ENCODE measurements around the gene EPN2. TPM values are rescaled to one million over a fixed set of nuclear protein-coding genes. Genes with fewer than 3 reads are reported as not detected.

Gene EPN2
- total RNA-seq, 1 donor = 18.1 TPM

DNA sequence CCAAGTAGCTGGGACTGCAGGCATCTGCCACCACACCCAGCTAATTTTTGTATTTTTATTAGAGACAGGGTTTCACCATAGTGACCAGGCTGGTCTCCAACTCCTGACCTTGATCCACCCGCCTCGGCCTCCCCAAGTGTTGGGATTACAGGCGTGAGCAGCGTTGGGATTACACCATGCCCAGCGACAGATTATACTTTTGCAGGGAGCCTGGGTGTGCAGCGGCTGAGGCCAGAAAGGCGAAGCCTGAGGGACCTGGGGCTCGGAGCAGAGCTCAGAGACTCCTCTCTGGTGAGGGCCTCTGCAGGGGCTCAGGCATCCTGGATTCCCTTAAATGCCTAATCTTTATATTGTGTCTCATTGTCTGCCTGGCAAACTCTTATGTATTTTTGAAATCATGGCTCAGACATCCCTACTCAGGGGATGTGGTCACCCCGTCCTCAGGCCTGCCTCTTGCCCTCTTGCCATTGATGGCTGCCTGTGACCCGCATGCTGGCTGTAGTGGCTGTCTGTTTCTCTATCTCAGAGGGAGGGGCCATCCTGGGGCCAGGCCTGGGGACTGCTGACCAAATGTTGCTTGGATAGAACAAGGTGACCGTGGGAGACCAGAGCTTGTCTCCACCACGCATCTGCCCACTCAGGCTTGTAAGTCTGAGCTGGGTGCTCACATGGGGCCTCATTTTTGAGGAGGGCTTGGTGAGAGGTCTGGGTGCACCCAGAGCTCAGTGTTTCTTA, 82.8 kb downstream of the EPN2 start:
- Histone ChIP-seq H3K36me3 (ENCODE audit: insufficient read depth, low read length) (peaks cover 20% of the 10 kb centered on the region), H3K4me3 (ENCODE audit: insufficient read depth, low read length) (no peak overlapping the region), H3K79me2 (ENCODE audit: insufficient read depth, low read length) (no peaks in the 10 kb centered on the region), H3K27ac (ENCODE audit: low read depth, low read length) (no peak overlapping the region), H3K4me1 (ENCODE audit: insufficient read depth, low read length) (no peaks in the 10 kb centered on the region), H3K4me2 (ENCODE audit: insufficient read depth, low read length) (no peak overlapping the region), H2AFZ (ENCODE audit: low read length) (no peak overlapping the region), H4K20me1 (ENCODE audit: insufficient read depth, low read length) (no peaks in the 10 kb centered on the region), H3K27me3 (ENCODE audit: insufficient read depth, low read length) (no peaks in the 10 kb centered on the region), H3K9me3 (ENCODE audit: low read depth, low read length) (no peaks in the 10 kb centered on the region)
- TF ChIP-seq, protein P1, sequence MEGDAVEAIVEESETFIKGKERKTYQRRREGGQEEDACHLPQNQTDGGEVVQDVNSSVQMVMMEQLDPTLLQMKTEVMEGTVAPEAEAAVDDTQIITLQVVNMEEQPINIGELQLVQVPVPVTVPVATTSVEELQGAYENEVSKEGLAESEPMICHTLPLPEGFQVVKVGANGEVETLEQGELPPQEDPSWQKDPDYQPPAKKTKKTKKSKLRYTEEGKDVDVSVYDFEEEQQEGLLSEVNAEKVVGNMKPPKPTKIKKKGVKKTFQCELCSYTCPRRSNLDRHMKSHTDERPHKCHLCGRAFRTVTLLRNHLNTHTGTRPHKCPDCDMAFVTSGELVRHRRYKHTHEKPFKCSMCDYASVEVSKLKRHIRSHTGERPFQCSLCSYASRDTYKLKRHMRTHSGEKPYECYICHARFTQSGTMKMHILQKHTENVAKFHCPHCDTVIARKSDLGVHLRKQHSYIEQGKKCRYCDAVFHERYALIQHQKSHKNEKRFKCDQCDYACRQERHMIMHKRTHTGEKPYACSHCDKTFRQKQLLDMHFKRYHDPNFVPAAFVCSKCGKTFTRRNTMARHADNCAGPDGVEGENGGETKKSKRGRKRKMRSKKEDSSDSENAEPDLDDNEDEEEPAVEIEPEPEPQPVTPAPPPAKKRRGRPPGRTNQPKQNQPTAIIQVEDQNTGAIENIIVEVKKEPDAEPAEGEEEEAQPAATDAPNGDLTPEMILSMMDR (IDR thresholded peaks at IDR 0.05; ENCODE audit: extremely low read depth, low read depth, low read length) = no peak
- no peak for DNase-seq (ENCODE audit: insufficient read length, low spot score, missing footprints)

- peaks cover 20% of the 10 kb centered on the region for H3K36me3 ChIP-seq (ENCODE audit: insufficient read depth, low read length)
- no peak overlapping the region for H2AFZ ChIP-seq (ENCODE audit: low read length)
- no peak overlapping the region for H3K27ac ChIP-seq (ENCODE audit: low read depth, low read length)
- no peaks in the 10 kb centered on the region for H3K27me3 ChIP-seq (ENCODE audit: insufficient read depth, low read length)
- no peaks in the 10 kb centered on the region for H4K20me1 ChIP-seq (ENCODE audit: insufficient read depth, low read length)
- H3K4me1 ChIP-seq (ENCODE audit: insufficient read depth, low read length) = no peaks in the 10 kb centered on the region
- DNase-seq (ENCODE audit: insufficient read length, low spot score, missing footprints) = no peak
- no peak overlapping the region for H3K4me3 ChIP-seq (ENCODE audit: insufficient read depth, low read length)
- H3K79me2 ChIP-seq (ENCODE audit: insufficient read depth, low read length) = no peaks in the 10 kb centered on the region
- H3K9me3 ChIP-seq (ENCODE audit: low read depth, low read length) = no peaks in the 10 kb centered on the region
- TF ChIP-seq, protein P1 (IDR thresholded peaks at IDR 0.05; ENCODE audit: extremely low read depth, low read depth, low read length) = no peak
- no peak overlapping the region for H3K4me2 ChIP-seq (ENCODE audit: insufficient read depth, low read length)
These were observed 83.7 kb downstream of the EPN2 start for GRCh38 chr17:19320876-19321275.

GRCh38 chr17:19321481-19322128, 84.4 kb downstream of the EPN2 start:
- Histone ChIP-seq H3K36me3 (ENCODE audit: insufficient read depth, low read length) (peaks cover 19% of the 10 kb centered on the region), H4K20me1 (ENCODE audit: insufficient read depth, low read length) (no peaks in the 10 kb centered on the region), H2AFZ (ENCODE audit: low read length) (no peak overlapping the region)

GRCh38 chr17:19322129-19322505, 85.0 kb downstream of the EPN2 start:
- Histone ChIP-seq H3K79me2 (ENCODE audit: insufficient read depth, low read length) (no peaks in the 10 kb centered on the region), H3K4me2 (ENCODE audit: insufficient read depth, low read length) (no peak overlapping the region), H3K4me1 (ENCODE audit: insufficient read depth, low read length) (peaks cover 8% of the 10 kb centered on the region), H3K27ac (ENCODE audit: low read depth, low read length) (no peak overlapping the region), H3K4me3 (ENCODE audit: insufficient read depth, low read length) (no peak overlapping the region), H3K36me3 (ENCODE audit: insufficient read depth, low read length) (peaks cover 14% of the 10 kb centered on the region), H3K27me3 (ENCODE audit: insufficient read depth, low read length) (no peaks in the 10 kb centered on the region), H3K9me3 (ENCODE audit: low read depth, low read length) (no peaks in the 10 kb centered on the region), H2AFZ (ENCODE audit: low read length) (no peak overlapping the region), H4K20me1 (ENCODE audit: insufficient read depth, low read length) (no peaks in the 10 kb centered on the region)
- TF ChIP-seq, protein P1 (IDR thresholded peaks at IDR 0.05; ENCODE audit: extremely low read depth, low read depth, low read length) = no peak
- DNase-seq (ENCODE audit: insufficient read length, low spot score, missing footprints) = no peak

More at GRCh38 chr17:19321481-19322128, 84.4 kb downstream of the EPN2 start:
- Histone ChIP-seq H3K4me1 (ENCODE audit: insufficient read depth, low read length) (peaks cover 3% of the 10 kb centered on the region), H3K79me2 (ENCODE audit: insufficient read depth, low read length) (no peaks in the 10 kb centered on the region), H3K4me2 (ENCODE audit: insufficient read depth, low read length) (no peak overlapping the region), H3K27me3 (ENCODE audit: insufficient read depth, low read length) (no peaks in the 10 kb centered on the region), H3K4me3 (ENCODE audit: insufficient read depth, low read length) (no peak overlapping the region), H3K9me3 (ENCODE audit: low read depth, low read length) (no peaks in the 10 kb centered on the region), H3K27ac (ENCODE audit: low read depth, low read length) (no peak overlapping the region)
- TF ChIP-seq, protein P1 (IDR thresholded peaks at IDR 0.05; ENCODE audit: extremely low read depth, low read depth, low read length) = peak; percentile 19
- no peak for DNase-seq (ENCODE audit: insufficient read length, low spot score, missing footprints)

Measured in osteoblast (primary cell).